Tibial nerve (tissue), 3 donors: ENCODE measurements around the gene ZNF184.

ENCODE experiments used
- CTCF ChIP-seq, 5 experiments: fragments of 200-600 bp in 3 of 5; fragments of 450-650 bp in 2 of 5; sonication (generic) in 3 of 5; IDR thresholded peaks; one replicate each; pipeline ENCODE4 v1.5.1; 2016 to 2019; ENCODE audit warnings: antibody characterized with exemption in 5 of 5, mild to moderate bottlenecking in 3 of 5, moderate library complexity in 2 of 5
- POLR2A ChIP-seq, 2 donors: fragments of 450-650 bp; IDR thresholded peaks; one replicate each; pipeline ENCODE4 v1.6.1; 2017; ENCODE audit warnings: antibody characterized with exemption in 2 of 2, mild to moderate bottlenecking in 2 of 2, moderate library complexity in 2 of 2

- no peak for TF ChIP-seq POLR2A (IDR thresholded peaks at IDR 0.05)
- TF ChIP-seq CTCF (IDR thresholded peaks at IDR 0.05), result no peak
Measured at GRCh38 chr6:27492631-27493190, 19.8 kb upstream of the ZNF184 start.
